ENCODE results near the gene PTPRCAP. TPM values are rescaled to one million over a fixed set of nuclear protein-coding genes. Genes with fewer than 3 reads are reported as not detected.
"Not testable (repeated sequence)": the region's sequence is repeated elsewhere in the genome, so short reads cannot be mapped to it uniquely, and the experiment has no call there.

Gene PTPRCAP
- total RNA-seq, 1 experiment from 2014 or later, result 1.7 TPM

DNA sequence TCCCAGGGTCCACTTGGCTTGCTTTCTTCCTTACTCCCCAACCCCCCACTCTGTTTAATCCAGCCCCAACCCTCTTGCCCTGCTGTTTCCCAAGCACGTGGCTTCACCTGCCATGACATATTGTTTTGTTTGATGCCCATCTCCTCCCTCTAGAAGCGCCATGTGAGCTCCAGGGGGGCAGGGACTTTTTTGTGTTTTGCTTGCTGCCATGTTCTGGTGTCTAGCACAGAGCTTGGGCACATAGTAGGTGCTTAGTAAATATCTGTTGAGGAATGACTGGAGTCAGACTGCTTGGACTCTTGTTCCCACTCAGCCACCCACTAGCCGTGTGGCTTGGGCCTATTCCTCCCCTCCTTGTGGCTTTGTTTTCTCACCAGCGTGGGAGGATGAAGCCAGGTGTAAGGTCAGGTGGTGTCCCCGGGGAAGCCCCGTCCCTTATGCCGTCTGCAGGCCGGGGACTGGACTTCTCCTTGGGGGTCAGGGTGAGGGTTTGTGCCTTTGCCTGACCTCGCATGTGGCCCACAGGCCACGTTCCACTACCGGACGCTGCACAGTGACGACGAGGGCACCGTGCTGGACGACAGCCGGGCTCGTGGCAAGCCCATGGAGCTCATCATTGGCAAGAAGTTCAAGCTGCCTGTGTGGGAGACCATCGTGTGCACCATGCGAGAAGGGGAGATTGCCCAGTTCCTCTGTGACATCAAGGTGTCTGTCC is 49.2 kb upstream of the PTPRCAP start:
- WGBS (ENCODE audit: extremely low coverage, insufficient read length, low lambda C conversion rate), result no CpG with 5 or more reads among the region's 20 CpGs
- no peak overlapping the region for H4K91ac ChIP-seq (ENCODE audit: insufficient read length, low read depth, low read length)
- no peak overlapping the region for H4K5ac ChIP-seq (ENCODE audit: insufficient read length, low read depth, low read length)
- H3K36me3 Mint-ChIP-seq (ENCODE audit: insufficient read depth in 1 of 3, low read depth in 3 of 3), result peaks cover 9 to 26% (median 20%) of the 10 kb centered on the region in 3 experiments
- H2BK12ac ChIP-seq (ENCODE audit: insufficient read length, low read depth, low read length), result no peak overlapping the region
- H3K4me1 Mint-ChIP-seq, result peaks cover 19 to 25% of the 10 kb centered on the region in 2 experiments
- no peak overlapping the region for H3K23ac ChIP-seq (ENCODE audit: insufficient read length, low read depth, low read length)
- no peak for DNase-seq
- H3K4me3 Mint-ChIP-seq, result no peak overlapping the region
- no peak overlapping the region for H2BK5ac ChIP-seq (ENCODE audit: insufficient read length, low read length)
- no peaks in the 10 kb centered on the region for H3K9me3 ChIP-seq (ENCODE audit: control insufficient read depth, low read depth, low read length)
- H3K9ac ChIP-seq (ENCODE audit: extremely low read depth, insufficient read length, low read length), result no peak overlapping the region
- peaks cover 22% of the 10 kb centered on the region for H3K27me3 Mint-ChIP-seq (ENCODE audit: low read depth)
- no peak overlapping the region for H2AFZ ChIP-seq (ENCODE audit: low read length)
- H3K79me1 ChIP-seq (ENCODE audit: insufficient read depth, low read depth, low read length, poor library complexity, severe bottlenecking), result no peaks in the 10 kb centered on the region
- H3K14ac ChIP-seq (ENCODE audit: insufficient read depth, low read length), result no peak overlapping the region; the same call in 1 of the 2 replicates
- H2AK5ac ChIP-seq (ENCODE audit: insufficient read length, low read length), result no peak overlapping the region
- no peak overlapping the region for H4K8ac ChIP-seq (replicated peaks; ENCODE audit: insufficient read length, low read depth, low read length)
- H3K9me3 Mint-ChIP-seq, result no peaks in the 10 kb centered on the region
- H2BK120ac ChIP-seq (ENCODE audit: low read depth, low read length, poor library complexity, severe bottlenecking), result no peak overlapping the region
- H3K4me2 ChIP-seq (ENCODE audit: insufficient read depth, insufficient read length, low read length), result no peak overlapping the region
- TF ChIP-seq, protein P1, sequence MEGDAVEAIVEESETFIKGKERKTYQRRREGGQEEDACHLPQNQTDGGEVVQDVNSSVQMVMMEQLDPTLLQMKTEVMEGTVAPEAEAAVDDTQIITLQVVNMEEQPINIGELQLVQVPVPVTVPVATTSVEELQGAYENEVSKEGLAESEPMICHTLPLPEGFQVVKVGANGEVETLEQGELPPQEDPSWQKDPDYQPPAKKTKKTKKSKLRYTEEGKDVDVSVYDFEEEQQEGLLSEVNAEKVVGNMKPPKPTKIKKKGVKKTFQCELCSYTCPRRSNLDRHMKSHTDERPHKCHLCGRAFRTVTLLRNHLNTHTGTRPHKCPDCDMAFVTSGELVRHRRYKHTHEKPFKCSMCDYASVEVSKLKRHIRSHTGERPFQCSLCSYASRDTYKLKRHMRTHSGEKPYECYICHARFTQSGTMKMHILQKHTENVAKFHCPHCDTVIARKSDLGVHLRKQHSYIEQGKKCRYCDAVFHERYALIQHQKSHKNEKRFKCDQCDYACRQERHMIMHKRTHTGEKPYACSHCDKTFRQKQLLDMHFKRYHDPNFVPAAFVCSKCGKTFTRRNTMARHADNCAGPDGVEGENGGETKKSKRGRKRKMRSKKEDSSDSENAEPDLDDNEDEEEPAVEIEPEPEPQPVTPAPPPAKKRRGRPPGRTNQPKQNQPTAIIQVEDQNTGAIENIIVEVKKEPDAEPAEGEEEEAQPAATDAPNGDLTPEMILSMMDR (conservative IDR thresholded peaks at IDR 0.05), result no peak
- H3K27me3 ChIP-seq (ENCODE audit: insufficient read depth, low read length), result no peaks in the 10 kb centered on the region; the same call in 1 of the 2 replicates
- no peak overlapping the region for H3T11ph ChIP-seq (ENCODE audit: low read length)
- H2BK20ac ChIP-seq (ENCODE audit: low read depth, low read length, poor library complexity, severe bottlenecking), result no peak overlapping the region
- no peak overlapping the region for H2BK15ac ChIP-seq (ENCODE audit: low read depth, low read length)
- no peaks in the 10 kb centered on the region for H3K79me2 ChIP-seq (ENCODE audit: insufficient read depth, low read length)
- no peaks in the 10 kb centered on the region for H4K20me1 ChIP-seq (ENCODE audit: control insufficient read depth, insufficient read depth, insufficient read length)
- H3K23me2 ChIP-seq (ENCODE audit: insufficient read length, low read depth, low read length, poor library complexity, severe bottlenecking), result no peaks in the 10 kb centered on the region
- peak overlapping the region in 1 of 3 experiments; percentile 25; a peak in 2 of 7 replicates for H3K27ac Mint-ChIP-seq
- no peak overlapping the region for H3K27ac ChIP-seq (ENCODE audit: insufficient read length, low read depth, low read length)
- no peak overlapping the region for H3K4ac ChIP-seq (ENCODE audit: low read depth, low read length)
- no peaks in the 10 kb centered on the region; the same call in 1 of the 2 replicates for H3K4me1 ChIP-seq (ENCODE audit: insufficient read depth, low read length)
- no peak overlapping the region for H3K56ac ChIP-seq (ENCODE audit: insufficient read length, low read depth, low read length)
- H3K18ac ChIP-seq (ENCODE audit: insufficient read length, low read depth, low read length), result no peak overlapping the region

DNA sequence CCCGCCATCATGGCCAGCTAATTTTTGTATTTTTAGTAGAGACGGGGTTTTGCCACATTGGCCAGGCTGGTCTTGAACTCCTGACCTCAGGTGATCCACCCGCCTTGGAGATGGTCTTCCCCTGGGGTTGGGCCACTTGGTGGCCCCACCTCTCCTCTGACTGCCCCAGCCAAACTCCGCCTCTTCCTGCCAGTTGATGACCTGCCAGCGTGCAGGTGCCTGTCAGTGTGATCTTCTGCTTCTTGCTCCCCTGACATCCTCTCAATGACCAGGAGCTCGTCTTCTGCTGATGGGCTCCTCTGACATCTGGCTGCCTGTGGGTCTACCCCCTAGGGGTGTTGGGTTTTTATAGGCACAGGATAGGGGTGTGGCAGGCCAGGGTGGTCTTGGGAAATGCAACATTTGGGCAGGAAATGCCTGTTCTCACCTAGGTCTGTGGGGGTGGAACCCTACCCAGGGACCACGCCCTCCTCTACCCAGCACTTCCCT is 48.4 kb upstream of the PTPRCAP start:
- not testable (repeated sequence) for H4K91ac ChIP-seq (ENCODE audit: insufficient read length, low read depth, low read length); H4K8ac ChIP-seq (replicated peaks; ENCODE audit: insufficient read length, low read depth, low read length); H3K9ac ChIP-seq (ENCODE audit: extremely low read depth, insufficient read length, low read length); H3K18ac ChIP-seq (ENCODE audit: insufficient read length, low read depth, low read length); H3K4me3 Mint-ChIP-seq; H2BK5ac ChIP-seq (ENCODE audit: insufficient read length, low read length); H3K4ac ChIP-seq (ENCODE audit: low read depth, low read length); H3K27ac Mint-ChIP-seq; H2AK5ac ChIP-seq (ENCODE audit: insufficient read length, low read length); H3T11ph ChIP-seq (ENCODE audit: low read length); H4K20me1 ChIP-seq (ENCODE audit: control insufficient read depth, insufficient read depth, insufficient read length); H2BK20ac ChIP-seq (ENCODE audit: low read depth, low read length, poor library complexity, severe bottlenecking); H3K14ac ChIP-seq (ENCODE audit: insufficient read depth, low read length); H3K23me2 ChIP-seq (ENCODE audit: insufficient read length, low read depth, low read length, poor library complexity, severe bottlenecking); H3K27me3 ChIP-seq (ENCODE audit: insufficient read depth, low read length); H3K9me3 ChIP-seq (ENCODE audit: control insufficient read depth, low read depth, low read length); H4K5ac ChIP-seq (ENCODE audit: insufficient read length, low read depth, low read length); H3K9me3 Mint-ChIP-seq; H3K4me2 ChIP-seq (ENCODE audit: insufficient read depth, insufficient read length, low read length); H3K56ac ChIP-seq (ENCODE audit: insufficient read length, low read depth, low read length); H3K79me2 ChIP-seq (ENCODE audit: insufficient read depth, low read length); H3K23ac ChIP-seq (ENCODE audit: insufficient read length, low read depth, low read length); H2BK120ac ChIP-seq (ENCODE audit: low read depth, low read length, poor library complexity, severe bottlenecking); H2AFZ ChIP-seq (ENCODE audit: low read length); H3K79me1 ChIP-seq (ENCODE audit: insufficient read depth, low read depth, low read length, poor library complexity, severe bottlenecking); H2BK12ac ChIP-seq (ENCODE audit: insufficient read length, low read depth, low read length); H3K27ac ChIP-seq (ENCODE audit: insufficient read length, low read depth, low read length); H3K4me1 ChIP-seq (ENCODE audit: insufficient read depth, low read length); H2BK15ac ChIP-seq (ENCODE audit: low read depth, low read length)
- peaks cover 24% of the 10 kb centered on the region for H3K27me3 Mint-ChIP-seq (ENCODE audit: low read depth)
- no CpG with 5 or more reads among the region's 7 CpGs for WGBS (ENCODE audit: extremely low coverage, insufficient read length, low lambda C conversion rate)
- peaks cover 19 to 25% of the 10 kb centered on the region in 2 experiments for H3K4me1 Mint-ChIP-seq
- H3K36me3 Mint-ChIP-seq (ENCODE audit: insufficient read depth in 1 of 3, low read depth in 3 of 3), result peaks cover 9 to 22% (median 18%) of the 10 kb centered on the region in 3 experiments
- peak; percentile 73 for DNase-seq
